RWPE2 (cell line): ENCODE measurements around the gene OSBPL7.

ENCODE experiments used
- ATAC-seq: fragments of 200-7000 bp; cut with Tn5 transposase; 3 replicates; pipeline ENCODE4 v1.9.1; 2021; ENCODE audit warnings: low read depth
- DNase-seq: peaks from one replicate; pipeline ENCODE4 v3.0.0-alpha.2; 2020; ENCODE audit warnings: low spot score
- H3K27ac ChIP-seq: fragments of 450-650 bp; 2 replicates; pipeline ENCODE4 v1.5.1; 2017; ENCODE audit warnings: mild to moderate bottlenecking; ENCODE audit not compliant: poor library complexity, severe bottlenecking
- H3K27me3 ChIP-seq: fragments of 250-450 bp; sonication (Bioruptor Pico); 2 replicates; pipeline ENCODE4 v1.5.1; 2021; ENCODE audit warnings: mild to moderate bottlenecking, moderate library complexity; ENCODE audit not compliant: insufficient read depth, poor library complexity, severe bottlenecking
- H3K36me3 ChIP-seq: fragments of 250-450 bp; sonication (Bioruptor Pico); 2 replicates; pipeline ENCODE4 v1.5.1; 2020; ENCODE audit warnings: low read depth, mild to moderate bottlenecking, moderate library complexity
- H3K4me1 ChIP-seq: fragments of 250-450 bp; sonication (Bioruptor Pico); 2 replicates; pipeline ENCODE4 v1.5.1; 2021; ENCODE audit warnings: mild to moderate bottlenecking, moderate library complexity; ENCODE audit not compliant: insufficient read depth, poor library complexity, severe bottlenecking
- H3K4me3 ChIP-seq: fragments of 250-450 bp; sonication (Bioruptor Pico); 2 replicates; pipeline ENCODE4 v1.5.1; 2021; ENCODE audit warnings: mild to moderate bottlenecking, moderate library complexity; ENCODE audit not compliant: severe bottlenecking
- H3K9me3 ChIP-seq: fragments of 250-450 bp; sonication (Bioruptor Pico); 2 replicates; pipeline ENCODE4 v1.5.1; 2021; ENCODE audit warnings: mild to moderate bottlenecking, moderate library complexity; ENCODE audit not compliant: severe bottlenecking
- CTCF ChIP-seq: fragments of 450-650 bp; IDR thresholded peaks from one replicate; pipeline ENCODE4 v1.5.1; 2017; ENCODE audit warnings: mild to moderate bottlenecking, moderate library complexity; ENCODE audit not compliant: poor library complexity, severe bottlenecking

The OSBPL7 gene

DNA sequence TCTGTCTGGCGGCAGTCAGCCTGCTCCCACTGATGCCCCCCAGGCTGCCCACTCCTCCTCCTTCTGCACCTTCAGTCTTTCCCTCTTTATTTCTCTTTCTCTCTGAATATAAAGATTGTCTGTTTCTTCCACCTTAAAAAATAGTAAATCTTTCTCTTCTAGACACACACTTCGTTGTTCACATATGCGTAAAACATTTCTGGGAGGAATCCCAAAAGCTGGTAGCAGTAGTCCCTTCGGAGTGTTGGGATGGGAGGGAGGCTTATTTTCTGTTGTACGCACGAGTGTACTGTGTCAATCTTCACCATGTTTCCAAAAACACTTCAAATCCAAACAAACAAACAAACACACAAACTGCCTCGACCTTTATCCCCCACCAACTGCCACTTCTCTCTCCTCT is 9.9 kb downstream of the OSBPL7 start:
- ATAC-seq: no peak
- no peaks in the 10 kb centered on the region for H3K27me3 ChIP-seq
- no peak for DNase-seq
- TF ChIP-seq CTCF: no peak
- peaks cover 25% of the 10 kb centered on the region for H3K36me3 ChIP-seq
- H3K9me3 ChIP-seq: no peaks in the 10 kb centered on the region
- peaks cover 10% of the 10 kb centered on the region for H3K4me1 ChIP-seq
- no peak overlapping the region for H3K27ac ChIP-seq
- no peak overlapping the region for H3K4me3 ChIP-seq

DNA sequence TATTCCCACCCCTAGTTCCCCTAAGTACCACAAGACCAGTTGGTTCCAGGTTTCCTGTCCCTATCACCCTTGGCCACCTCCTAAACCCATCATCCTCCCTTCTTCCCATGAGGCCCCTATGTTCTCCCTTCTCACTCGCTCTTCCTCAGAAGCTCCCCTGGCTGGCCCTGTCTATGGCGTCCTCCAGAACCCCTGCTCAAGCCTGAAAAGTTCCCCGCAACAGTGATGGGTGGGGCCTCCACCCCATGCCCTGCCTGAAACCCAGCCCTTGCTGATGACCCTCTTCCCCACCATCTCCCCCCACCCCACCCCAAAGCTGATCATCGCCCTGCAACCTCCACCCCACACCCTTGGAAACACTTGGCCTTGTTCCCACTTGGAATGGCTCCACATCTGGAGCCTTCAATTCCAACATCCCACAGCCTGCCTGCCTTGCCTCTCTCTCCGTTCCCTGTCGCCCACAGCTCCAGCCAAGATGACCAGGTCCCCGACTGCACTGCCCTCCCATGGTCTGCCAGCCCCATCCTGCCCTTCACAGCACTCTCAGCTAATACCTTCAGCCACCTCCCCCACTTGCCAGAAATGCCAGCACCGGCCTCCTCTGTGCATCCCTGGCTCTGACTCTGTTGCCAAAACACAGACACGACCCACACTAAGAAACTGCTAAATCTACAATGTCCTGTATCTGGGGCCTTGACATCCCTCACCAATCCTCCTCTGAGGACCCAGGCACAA is 10.5 kb downstream of the OSBPL7 start:
- Histone ChIP-seq H3K4me1 (peaks cover 10% of the 10 kb centered on the region), H3K27ac (peak overlapping the region; percentile 26), H3K36me3 (peaks cover 20% of the 10 kb centered on the region), H3K4me3 (no peak overlapping the region), H3K27me3 (no peaks in the 10 kb centered on the region), H3K9me3 (no peaks in the 10 kb centered on the region)
- TF ChIP-seq CTCF: no peak
- no peak for ATAC-seq
- DNase-seq: peak; percentile 49

GRCh38 chr17:47810200-47810821 is 11.3 kb downstream of the OSBPL7 start:
- ATAC-seq (peak; percentile 86), DNase-seq (peak; percentile 91)
- peaks cover 13% of the 10 kb centered on the region for H3K36me3 ChIP-seq
- H3K4me3 ChIP-seq: no peak overlapping the region
- peak overlapping the region; percentile 26 for H3K27ac ChIP-seq
- H3K27me3 ChIP-seq: no peaks in the 10 kb centered on the region
- no peaks in the 10 kb centered on the region for H3K9me3 ChIP-seq
- TF ChIP-seq CTCF: no peak
- peaks cover 10% of the 10 kb centered on the region for H3K4me1 ChIP-seq

- H3K4me1 ChIP-seq: peaks cover 10% of the 10 kb centered on the region
- peak; percentile 61 for DNase-seq
- H3K4me3 ChIP-seq: no peak overlapping the region
- H3K27me3 ChIP-seq: no peaks in the 10 kb centered on the region
- no peak overlapping the region for H3K27ac ChIP-seq
- no peaks in the 10 kb centered on the region for H3K9me3 ChIP-seq
- peaks cover 7% of the 10 kb centered on the region; the same call in 1 of the 2 replicates for H3K36me3 ChIP-seq
- TF ChIP-seq CTCF: no peak
- no peak for ATAC-seq
Observed at GRCh38 chr17:47808830-47809480, 12.6 kb downstream of the OSBPL7 start.
